Left ventricle myocardium inferior (tissue), 1 donor: ENCODE results near the gene ZYX. TPM values are rescaled to one million over a fixed set of nuclear protein-coding genes. Genes with fewer than 3 reads are reported as not detected.

Experiments
- DNase-seq: peaks from one replicate; pipeline ENCODE4 v3.0.0-alpha.2; 2020
- H3K27ac ChIP-seq: fragments of 200-600 bp; replicated peaks from 2 replicates; pipeline ENCODE4 v1.8.0; 2021
- H3K27me3 ChIP-seq: fragments of 200-600 bp; 2 replicates; pipeline ENCODE4 v1.8.0; 2021; ENCODE audit warnings: low read depth
- H3K36me3 ChIP-seq: fragments of 200-600 bp; 2 replicates; pipeline ENCODE4 v1.8.0; 2021
- H3K4me1 ChIP-seq: fragments of 200-600 bp; 2 replicates; pipeline ENCODE4 v1.8.0; 2021
- H3K4me3 ChIP-seq: fragments of 200-600 bp; 2 replicates; pipeline ENCODE4 v1.8.0; 2021; ENCODE audit warnings: mild to moderate bottlenecking, moderate library complexity
- H3K9me3 ChIP-seq: fragments of 200-600 bp; replicated peaks from 2 replicates; pipeline ENCODE4 v1.8.0; 2021
- CTCF ChIP-seq: fragments of 200-600 bp; IDR thresholded peaks from 2 replicates; pipeline ENCODE4 v1.8.0; 2021; ENCODE audit warnings: antibody characterized with exemption, mild to moderate bottlenecking, borderline replicate concordance
- intact Hi-C: fragments of 100-400 bp; cut with micrococcal nuclease; formaldehyde crosslinking; loops from one replicate; pipeline ENCODE4 v1.11.0; 2022
- total RNA-seq: library from RNA; stranded (reverse); fragmentation: NEBNext Ultra II Directional; extraction: Animal tissue kit (Norgen Biotek cat#: 25700); gene quantifications from one replicate; pipeline ENCODE4 v1.2.1, GENCODE V29; 2021
- donor health status: DM: no; HTN: yes; CAD: no; lungs with severe emphysema.

The ZYX gene
- total RNA-seq, 1 donor from 2014 or later: 68.4 TPM

- intact Hi-C loops: no loop called here
- Histone ChIP-seq H3K27me3 (no peaks in the 10 kb centered on the region), H3K27ac (peak overlapping the region; percentile 99), H3K4me1 (peaks cover 62% of the 10 kb centered on the region), H3K36me3 (peaks cover 9% of the 10 kb centered on the region), H3K4me3 (peak overlapping the region; percentile 98), H3K9me3 (no peaks in the 10 kb centered on the region)
- DNase-seq: peak; percentile 89
- TF ChIP-seq CTCF: peak; percentile 93
Measured at GRCh38 chr7:143380260-143380645, 892 bp upstream of the ZYX start.

- H3K27ac ChIP-seq: peak overlapping the region; percentile 99
- TF ChIP-seq CTCF: no peak
- peaks cover 75% of the 10 kb centered on the region for H3K4me1 ChIP-seq
- intact Hi-C loops: no loop called here
- no peaks in the 10 kb centered on the region for H3K9me3 ChIP-seq
- DNase-seq: peak; percentile 83
- peaks cover 9% of the 10 kb centered on the region for H3K36me3 ChIP-seq
- no peaks in the 10 kb centered on the region for H3K27me3 ChIP-seq
- H3K4me3 ChIP-seq: peak overlapping the region; percentile 98
Measured at GRCh38 chr7:143381427-143382125, 431 bp downstream of the ZYX start.

- H3K4me3 ChIP-seq: peak overlapping the region; percentile 98
- TF ChIP-seq CTCF: no peak
- no peaks in the 10 kb centered on the region for H3K9me3 ChIP-seq
- DNase-seq: no peak
- H3K27me3 ChIP-seq: no peaks in the 10 kb centered on the region
- H3K4me1 ChIP-seq: peaks cover 82% of the 10 kb centered on the region
- peak overlapping the region; percentile 99 for H3K27ac ChIP-seq
- H3K36me3 ChIP-seq: peaks cover 13% of the 10 kb centered on the region
- intact Hi-C loops: no loop called here
Measured at GRCh38 chr7:143382126-143382790, 1.1 kb downstream of the ZYX start.

- intact Hi-C loops: no loop called here
- Histone ChIP-seq H3K4me3 (peak overlapping the region; percentile 98), H3K27ac (peak overlapping the region; percentile 99), H3K4me1 (peaks cover 89% of the 10 kb centered on the region), H3K27me3 (no peaks in the 10 kb centered on the region), H3K9me3 (no peaks in the 10 kb centered on the region), H3K36me3 (peaks cover 20% of the 10 kb centered on the region)
- TF ChIP-seq CTCF: no peak
- no peak for DNase-seq
Measured at GRCh38 chr7:143382791-143383641, 1.9 kb downstream of the ZYX start.

- H3K9me3 ChIP-seq: no peaks in the 10 kb centered on the region
- TF ChIP-seq CTCF: no peak
- H3K27me3 ChIP-seq: no peaks in the 10 kb centered on the region
- H3K4me1 ChIP-seq: peaks cover 93% of the 10 kb centered on the region
- peaks cover 25% of the 10 kb centered on the region for H3K36me3 ChIP-seq
- peak overlapping the region; percentile 99 for H3K27ac ChIP-seq
- intact Hi-C loops: no loop called here
- no peak for DNase-seq
- peak overlapping the region; percentile 98 for H3K4me3 ChIP-seq
Measured at GRCh38 chr7:143383642-143383957, 2.5 kb downstream of the ZYX start.
